NCI-H2107 treated with DMSO at 0.1 percent for 48 hours (cell line): ENCODE data around the gene CLOCK.
"Not testable (repeated sequence)": the region's sequence is repeated elsewhere in the genome, so short reads cannot be mapped to it uniquely, and the experiment has no call there.

ENCODE experiments used
- DNase-seq: peaks from one replicate; lab custom pipeline; 2025; ENCODE audit not compliant: unreplicated experiment; lab: John Stamatoyannopoulos, UW

The CLOCK gene

GRCh38 chr4:55546756-55547465 lies at the start of gene CLOCK:
Gene CLOCK, minus strand, starts transcription at chr4:55546909. Its CDS starts 64,124 bp downstream, at chr4:55482785.
- peak; percentile 52 for DNase-seq

GRCh38 chr4:55592014-55592413 lies 45.3 kb upstream of the CLOCK start, which contains the start of gene PDCL2:
Gene PDCL2, minus strand, starts transcription at chr4:55592245. Its CDS starts 136 bp downstream, at chr4:55592109.
- no peak for DNase-seq

- no peak for DNase-seq
Observed at GRCh38 chr4:55588160-55588559, 41.5 kb upstream of the CLOCK start.

GRCh38 chr4:55582773-55583172 lies 36.1 kb upstream of the CLOCK start:
- DNase-seq: not testable (repeated sequence)

- no peak for DNase-seq
Observed at GRCh38 chr4:55578341-55579010, 31.8 kb upstream of the CLOCK start.

- DNase-seq: no peak
Observed at GRCh38 chr4:55575513-55575912, 28.8 kb upstream of the CLOCK start.

GRCh38 chr4:55574252-55574651 lies 27.5 kb upstream of the CLOCK start:
- no peak for DNase-seq

- no peak for DNase-seq
Observed at GRCh38 chr4:55571806-55572205, 25.1 kb upstream of the CLOCK start.

GRCh38 chr4:55568905-55569504 lies 22.3 kb upstream of the CLOCK start:
- no peak for DNase-seq

GRCh38 chr4:55561889-55562288 lies 15.2 kb upstream of the CLOCK start:
- no peak for DNase-seq

- DNase-seq: no peak
Observed at GRCh38 chr4:55560096-55560495, 13.4 kb upstream of the CLOCK start.

GRCh38 chr4:55554453-55555030 lies 7.8 kb upstream of the CLOCK start:
- no peak for DNase-seq

GRCh38 chr4:55553441-55554201 lies 6.9 kb upstream of the CLOCK start:
- no peak for DNase-seq

- DNase-seq: not testable (repeated sequence)
Observed at GRCh38 chr4:55551964-55552363, 5.3 kb upstream of the CLOCK start.

GRCh38 chr4:55549888-55550287 lies 3.2 kb upstream of the CLOCK start:
- no peak for DNase-seq

GRCh38 chr4:55547918-55548317 lies 1.2 kb upstream of the CLOCK start:
- no peak for DNase-seq

GRCh38 chr4:55547466-55547770 lies 709 bp upstream of the CLOCK start:
- no peak for DNase-seq

- peak; percentile 52 for DNase-seq
Observed at GRCh38 chr4:55546506-55546755, 278 bp downstream of the CLOCK start.

- DNase-seq: peak; percentile 25
Observed at GRCh38 chr4:55545641-55546505, 836 bp downstream of the CLOCK start.

GRCh38 chr4:55545151-55545550 lies 1.6 kb downstream of the CLOCK start:
- peak; percentile 11 for DNase-seq

GRCh38 chr4:55543858-55544257 lies 2.9 kb downstream of the CLOCK start:
- DNase-seq: no peak
